Upper lobe of left lung (tissue), 6 donors: ENCODE results near the gene AR. TPM values are rescaled to one million over a fixed set of nuclear protein-coding genes. Genes with fewer than 3 reads are reported as not detected.

Source experiments
- ATAC-seq, 2 donors: fragments of 200-7000 bp; cut with Tn5 transposase; one replicate each; pipeline ENCODE4 v1.9.1; 2022; ENCODE audit warnings: mild to moderate bottlenecking in 2 of 2, moderate library complexity in 2 of 2; ENCODE audit not compliant: low FRiP score in 2 of 2
- DNase-seq, 2 donors: peaks; one replicate each; pipeline ENCODE4 v3.0.0-alpha.2; 2019 to 2020
- H3K27ac ChIP-seq, 4 donors: fragments of 200-600 bp; sonication (generic); one replicate each; pipeline ENCODE4 v1.5.1; 2016 to 2019
- H3K27me3 ChIP-seq, 4 donors: fragments of 200-600 bp; sonication (generic); one replicate each; pipeline ENCODE4 v1.5.1; 2017 to 2019
- H3K36me3 ChIP-seq, 4 donors: fragments of 200-600 bp; sonication (generic); one replicate each; pipeline ENCODE4 v1.5.1; 2016 to 2019
- H3K4me1 ChIP-seq, 4 donors: fragments of 200-600 bp; sonication (generic); one replicate each; pipeline ENCODE4 v1.5.1; 2018 to 2019
- H3K4me3 ChIP-seq, 4 donors: fragments of 200-600 bp; sonication (generic); one replicate each; pipeline ENCODE4 v1.5.1; 2017 to 2019; ENCODE audit warnings: mild to moderate bottlenecking in 2 of 4, moderate library complexity in 1 of 4
- H3K9me3 ChIP-seq, 4 donors: fragments of 200-600 bp; sonication (generic); one replicate each; pipeline ENCODE4 v1.5.1; 2018 to 2019
- CTCF ChIP-seq, 6 experiments: fragments of 450-650 bp in 4 of 6; fragments of 200-600 bp in 2 of 6; sonication (generic) in 2 of 6; IDR thresholded peaks; one replicate each; pipeline ENCODE4 v1.5.1; 2016 to 2019; ENCODE audit warnings: antibody characterized with exemption in 6 of 6
- EP300 ChIP-seq, 4 donors: sonication (generic); formaldehyde crosslinking; IDR thresholded peaks; one replicate each; pipeline ENCODE4 v1.5.1; 2017; ENCODE audit warnings: antibody characterized with exemption in 4 of 4, control low read depth in 2 of 4
- POLR2A ChIP-seq, 4 donors: fragments of 450-650 bp; IDR thresholded peaks; one replicate each; pipeline ENCODE4 v1.5.1; 2016 to 2017; ENCODE audit warnings: antibody characterized with exemption in 4 of 4, mild to moderate bottlenecking in 2 of 4
- POLR2AphosphoS5 ChIP-seq, 2 donors: sonication (generic); formaldehyde crosslinking; IDR thresholded peaks; one replicate each; pipeline ENCODE4 v1.5.1; 2017; ENCODE audit warnings: antibody characterized with exemption in 2 of 2
- WGBS, 2 donors: methylation state at CpG; one replicate each; pipeline ENCODE4 v1.1.5; 2017 to 2018; 5-methylcytosine and 5-hydroxymethylcytosine counted together
- total RNA-seq, 6 donors: library from RNA; depleted of rRNA in 4 of 6; stranded (reverse); fragments of >200 nt in 4 of 6; gene quantifications; one replicate each; pipeline versions ENCODE4 v1.1.0 to v1.2.1, GENCODE V29; 2016 to 2021
- donor health status: DM: no; HTN: no; CAD: no; lungs with moderate emphysema.
- donor health status: DM: no; HTN: yes; CAD: no; lungs with severe emphysema.

The AR gene
- total RNA-seq, 6 donors from 2014 or later: 2.0 to 5.8 (median 2.6) TPM

- H3K27ac ChIP-seq: peak overlapping the region in 1 of 4 donors; percentile 79
These were observed 637 bp downstream of the AR start for GRCh38 chrX:67544281-67545035.

GRCh38 chrX:67545036-67545821 is 1.4 kb downstream of the AR start:
- TF ChIP-seq EP300 (IDR thresholded peaks at IDR 0.05): no peak
- H3K9me3 ChIP-seq: no peaks in the 10 kb centered on the region
- H3K27me3 ChIP-seq: no peaks in the 10 kb centered on the region
- DNase-seq (peak in 1 of 2 donors; percentile 59), ATAC-seq (peak; percentile 47)
- H3K36me3 ChIP-seq: no peaks in the 10 kb centered on the region
- H3K4me3 ChIP-seq: peak overlapping the region in 3 of 4 donors; percentile 43 to 55 (median 49)
- peaks cover 0 to 4% (median 2%) of the 10 kb centered on the region in 4 donors for H3K4me1 ChIP-seq
- no peak overlapping the region for H3K27ac ChIP-seq
- 6 to 34% methylated on average over 3 to 28 of the region's 35 CpGs for WGBS, 2 donors

More at GRCh38 chrX:67544281-67545035, 637 bp downstream of the AR start:
- H3K36me3 ChIP-seq: no peaks in the 10 kb centered on the region
- DNase-seq: no peak
- no peak for TF ChIP-seq POLR2AphosphoS5 (IDR thresholded peaks at IDR 0.05)
- no peak for TF ChIP-seq POLR2A (IDR thresholded peaks at IDR 0.05)
- no peak for TF ChIP-seq EP300 (IDR thresholded peaks at IDR 0.05)
- no peak for TF ChIP-seq CTCF (IDR thresholded peaks at IDR 0.05)
- H3K4me3 ChIP-seq: peak overlapping the region; percentile 26 to 55 (median 46)
- WGBS, 2 donors: 1 to 31% methylated on average over 13 to 28 of the region's 30 CpGs
- no peaks in the 10 kb centered on the region for H3K27me3 ChIP-seq
- no peaks in the 10 kb centered on the region for H3K9me3 ChIP-seq
- ATAC-seq: peak in 1 of 2 donors; percentile 39
- peaks cover 0 to 4% (median 2%) of the 10 kb centered on the region in 4 donors for H3K4me1 ChIP-seq

GRCh38 chrX:67545893-67546495 is 2.2 kb downstream of the AR start:
- H3K27me3 ChIP-seq: no peaks in the 10 kb centered on the region
- TF ChIP-seq CTCF (IDR thresholded peaks at IDR 0.05): no peak
- TF ChIP-seq POLR2A (IDR thresholded peaks at IDR 0.05): no peak
- TF ChIP-seq EP300 (IDR thresholded peaks at IDR 0.05): no peak
- TF ChIP-seq POLR2AphosphoS5 (IDR thresholded peaks at IDR 0.05): no peak
- peaks cover 0 to 4% (median 2%) of the 10 kb centered on the region in 4 donors for H3K4me1 ChIP-seq
- H3K27ac ChIP-seq: peak overlapping the region in 2 of 4 donors; percentile 27 to 51
- H3K9me3 ChIP-seq: no peaks in the 10 kb centered on the region
- H3K4me3 ChIP-seq: peak overlapping the region in 3 of 4 donors; percentile 43 to 55 (median 49)
- DNase-seq (peak; percentile 28 to 87), ATAC-seq (peak; percentile 31 to 75)
- 40% methylated on average over 23 of the region's 41 CpGs; no CpG with 5 or more reads in 1 of the 2 donors for WGBS, 2 donors
- H3K36me3 ChIP-seq: no peaks in the 10 kb centered on the region

- Histone ChIP-seq H3K4me1 (peaks cover 0 to 4% (median 2%) of the 10 kb centered on the region in 4 donors), H3K4me3 (peak overlapping the region in 3 of 4 donors; percentile 43 to 55 (median 49)), H3K9me3 (no peaks in the 10 kb centered on the region), H3K27ac (peak overlapping the region in 2 of 4 donors; percentile 27 to 51), H3K36me3 (no peaks in the 10 kb centered on the region), H3K27me3 (no peaks in the 10 kb centered on the region)
- 47 to 67% methylated on average over 7 to 44 of the region's 44 CpGs for WGBS, 2 donors
- no peak for ATAC-seq
- no peak for DNase-seq
- TF ChIP-seq CTCF (IDR thresholded peaks at IDR 0.05): no peak
- no peak for TF ChIP-seq POLR2AphosphoS5 (IDR thresholded peaks at IDR 0.05)
These were observed 2.9 kb downstream of the AR start for GRCh38 chrX:67546496-67547423.
